ENCODE measurements around the gene GFOD1. TPM values are rescaled to one million over a fixed set of nuclear protein-coding genes. Genes with fewer than 3 reads are reported as not detected.
"Not testable (repeated sequence)": the region's sequence is repeated elsewhere in the genome, so short reads cannot be mapped to it uniquely, and the experiment has no call there.

The GFOD1 gene
- total RNA-seq, 1 donor from 2014 or later = 33.7 TPM

DNA sequence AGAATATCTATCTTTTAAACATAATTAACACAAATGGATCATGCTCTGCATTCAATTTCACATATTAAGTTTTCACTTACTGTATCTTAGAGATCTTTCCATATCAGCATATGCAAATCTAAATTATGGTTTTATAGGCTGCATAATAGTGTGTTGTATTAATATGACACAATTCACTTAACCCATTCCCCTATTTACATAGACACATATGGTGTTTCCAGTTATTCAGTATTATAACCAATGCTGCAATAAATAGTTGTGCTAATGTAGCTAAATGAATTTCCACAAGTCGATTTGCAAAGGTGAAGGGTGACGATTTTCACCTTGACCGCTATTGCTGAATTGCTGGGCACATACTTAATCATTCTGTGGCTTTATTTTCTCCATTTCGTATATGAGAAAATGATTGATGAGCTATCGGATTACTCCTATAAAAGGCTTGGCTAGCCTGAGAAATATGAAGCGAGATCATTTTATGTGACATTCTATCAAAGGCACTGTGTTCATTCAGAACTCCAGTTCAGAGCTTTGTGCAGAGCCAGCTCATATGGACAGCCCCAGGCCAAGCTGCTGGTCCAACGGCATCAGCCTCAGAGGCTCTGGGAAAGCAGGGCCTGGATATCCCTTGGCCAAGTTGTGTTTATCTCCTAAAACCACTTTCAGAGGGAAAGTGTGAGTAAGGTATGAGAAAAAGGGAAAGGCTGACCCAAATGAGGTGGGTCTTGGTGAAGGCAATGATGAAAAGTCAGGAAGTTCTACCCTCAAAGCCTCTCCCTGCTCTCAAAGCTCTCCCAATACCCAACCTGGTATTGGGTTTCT is 50.8 kb downstream of the GFOD1 start:
- DNase-seq (no peak), ATAC-seq (no peak)
- no peaks in the 10 kb centered on the region for H3K9me3 ChIP-seq
- intact Hi-C loops (cut with DNase I) = no loop called here
- TF ChIP-seq, protein P1, sequence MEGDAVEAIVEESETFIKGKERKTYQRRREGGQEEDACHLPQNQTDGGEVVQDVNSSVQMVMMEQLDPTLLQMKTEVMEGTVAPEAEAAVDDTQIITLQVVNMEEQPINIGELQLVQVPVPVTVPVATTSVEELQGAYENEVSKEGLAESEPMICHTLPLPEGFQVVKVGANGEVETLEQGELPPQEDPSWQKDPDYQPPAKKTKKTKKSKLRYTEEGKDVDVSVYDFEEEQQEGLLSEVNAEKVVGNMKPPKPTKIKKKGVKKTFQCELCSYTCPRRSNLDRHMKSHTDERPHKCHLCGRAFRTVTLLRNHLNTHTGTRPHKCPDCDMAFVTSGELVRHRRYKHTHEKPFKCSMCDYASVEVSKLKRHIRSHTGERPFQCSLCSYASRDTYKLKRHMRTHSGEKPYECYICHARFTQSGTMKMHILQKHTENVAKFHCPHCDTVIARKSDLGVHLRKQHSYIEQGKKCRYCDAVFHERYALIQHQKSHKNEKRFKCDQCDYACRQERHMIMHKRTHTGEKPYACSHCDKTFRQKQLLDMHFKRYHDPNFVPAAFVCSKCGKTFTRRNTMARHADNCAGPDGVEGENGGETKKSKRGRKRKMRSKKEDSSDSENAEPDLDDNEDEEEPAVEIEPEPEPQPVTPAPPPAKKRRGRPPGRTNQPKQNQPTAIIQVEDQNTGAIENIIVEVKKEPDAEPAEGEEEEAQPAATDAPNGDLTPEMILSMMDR (IDR thresholded peaks at IDR 0.05) = no peak
- H3K27ac ChIP-seq = no peak overlapping the region
- no peaks in the 10 kb centered on the region for H3K36me3 ChIP-seq
- H3K4me1 ChIP-seq = peaks cover 17% of the 10 kb centered on the region
- H3K4me3 ChIP-seq = no peak overlapping the region
- no peaks in the 10 kb centered on the region for H3K27me3 ChIP-seq

DNA sequence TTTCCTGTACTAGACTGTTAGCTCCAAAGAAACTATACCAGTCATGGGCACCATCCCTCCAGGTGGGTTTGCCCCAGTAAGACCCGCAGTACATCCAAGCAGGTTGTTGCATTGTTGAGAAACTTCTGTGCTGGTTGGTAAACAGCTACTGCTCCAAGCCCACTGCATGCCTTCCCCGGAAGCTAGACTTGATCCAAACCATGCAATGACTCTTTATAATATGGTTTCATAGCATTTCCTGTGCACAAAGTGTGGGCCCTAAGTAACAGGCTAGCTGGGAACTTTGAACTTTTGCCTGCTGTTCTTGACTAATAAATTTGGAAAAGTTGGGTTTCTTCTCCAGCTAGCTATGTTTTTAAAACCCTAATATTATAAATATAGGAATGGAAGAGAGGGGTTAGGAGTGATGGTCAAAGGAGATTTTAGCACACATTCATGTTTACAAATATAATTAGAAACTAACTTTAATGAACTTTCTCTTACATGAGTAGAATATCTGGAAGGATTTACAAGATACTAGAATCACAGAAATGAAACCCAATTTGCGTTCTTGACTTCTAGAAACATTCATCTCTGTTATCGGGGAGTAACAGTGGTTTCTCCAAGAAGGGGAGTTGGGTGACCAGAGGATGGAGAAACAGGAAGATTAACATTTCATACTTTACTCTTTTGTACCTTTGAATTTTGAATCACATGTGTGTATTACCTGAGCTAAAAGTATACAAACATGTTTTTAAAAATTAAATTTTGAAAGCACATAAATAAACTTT is 51.7 kb downstream of the GFOD1 start:
- Histone ChIP-seq H3K4me3 (no peak overlapping the region), H3K4me1 (peaks cover 9% of the 10 kb centered on the region), H3K27ac (no peak overlapping the region), H3K27me3 (no peaks in the 10 kb centered on the region), H3K9me3 (no peaks in the 10 kb centered on the region), H3K36me3 (no peaks in the 10 kb centered on the region)
- intact Hi-C loops (cut with DNase I) = no loop called here
- TF ChIP-seq, protein P1 (IDR thresholded peaks at IDR 0.05) = no peak
- ATAC-seq (no peak), DNase-seq (no peak)

DNA sequence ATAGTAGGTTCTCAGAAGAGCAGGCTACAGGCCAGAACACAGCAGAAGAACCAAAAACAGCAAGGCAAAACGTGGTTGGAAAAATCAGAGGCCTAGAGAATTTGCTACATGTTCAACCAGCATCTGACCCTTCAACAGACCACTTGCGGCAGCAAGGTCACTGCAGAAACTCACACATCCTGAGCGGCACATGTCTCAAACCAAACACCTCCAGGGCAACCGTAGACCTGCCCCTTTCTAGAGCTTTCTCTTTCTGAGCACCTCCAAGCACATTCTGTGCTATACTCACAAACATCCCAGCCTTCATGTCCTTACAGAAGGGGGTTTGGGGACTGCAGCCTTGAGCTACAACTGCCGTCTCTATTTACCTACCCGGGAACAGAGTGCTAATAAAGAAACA is 52.6 kb downstream of the GFOD1 start:
- DNase-seq (no peak), ATAC-seq (no peak)
- Histone ChIP-seq H3K36me3 (no peaks in the 10 kb centered on the region), H3K4me1 (peaks cover 8% of the 10 kb centered on the region), H3K27me3 (no peaks in the 10 kb centered on the region), H3K27ac (no peak overlapping the region), H3K9me3 (no peaks in the 10 kb centered on the region), H3K4me3 (no peak overlapping the region)
- intact Hi-C loops (cut with DNase I) = no loop called here
- TF ChIP-seq, protein P1 (IDR thresholded peaks at IDR 0.05) = no peak

DNA sequence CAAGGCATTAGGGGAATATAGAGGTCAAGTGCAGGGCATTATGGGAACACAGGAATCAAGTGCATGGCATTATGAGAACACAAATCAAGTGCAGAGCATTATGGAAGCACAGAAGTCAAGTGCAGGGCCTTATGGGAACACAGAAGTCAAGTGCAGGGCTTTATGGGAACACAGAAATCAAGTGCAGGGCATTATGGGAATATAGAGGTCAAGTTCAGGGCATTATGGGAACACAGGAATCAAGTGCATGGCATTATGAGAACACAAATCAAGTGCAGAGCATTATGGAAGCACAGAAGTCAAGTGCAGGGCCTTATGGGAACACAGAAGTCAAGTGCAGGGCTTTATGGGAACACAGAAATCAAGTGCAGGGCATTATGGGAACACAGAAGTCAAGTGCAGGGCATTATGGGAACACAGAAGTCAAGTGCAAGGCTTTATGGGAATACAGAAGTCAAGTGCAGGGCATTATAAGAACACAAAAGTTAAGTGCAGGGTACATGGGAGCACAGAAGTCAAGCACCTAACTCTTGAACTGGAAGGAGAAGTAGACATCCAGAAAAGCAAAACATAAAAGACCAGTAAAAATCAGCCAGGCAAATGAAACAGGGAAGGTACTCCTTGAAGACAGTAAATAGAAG is 53.1 kb downstream of the GFOD1 start:
- H3K9me3 ChIP-seq; H3K4me1 ChIP-seq; H3K36me3 ChIP-seq; intact Hi-C loops (cut with DNase I); ATAC-seq; H3K4me3 ChIP-seq; H3K27me3 ChIP-seq; H3K27ac ChIP-seq; DNase-seq: not testable (repeated sequence)

DNA sequence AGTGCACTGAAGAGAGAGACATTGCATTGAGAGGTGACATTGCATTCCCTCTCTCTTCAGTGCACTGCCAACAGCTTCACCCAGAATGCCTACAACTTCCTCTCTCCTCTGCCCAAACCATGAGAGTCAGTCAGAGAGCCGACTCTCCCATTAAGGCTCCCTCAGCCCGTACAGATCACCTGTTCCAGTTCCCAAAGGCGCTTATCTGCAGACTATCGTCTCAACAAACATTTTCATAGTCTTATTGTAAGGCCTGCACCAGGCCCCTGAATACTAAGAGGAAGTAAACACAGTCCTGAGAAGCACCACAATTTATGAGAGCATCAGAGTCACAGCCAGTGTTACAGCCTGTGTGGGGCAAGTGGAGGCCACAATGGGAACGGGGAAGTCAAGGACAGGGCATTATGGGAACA is 53.7 kb downstream of the GFOD1 start:
- no peak overlapping the region for H3K27ac ChIP-seq
- H3K27me3 ChIP-seq = no peaks in the 10 kb centered on the region
- H3K9me3 ChIP-seq = no peaks in the 10 kb centered on the region
- no peaks in the 10 kb centered on the region for H3K36me3 ChIP-seq
- ATAC-seq (peak; percentile 73), DNase-seq (no peak)
- TF ChIP-seq, protein P1 (IDR thresholded peaks at IDR 0.05) = no peak
- peaks cover 15% of the 10 kb centered on the region for H3K4me1 ChIP-seq
- no peak overlapping the region for H3K4me3 ChIP-seq
- intact Hi-C loops (cut with DNase I) = no loop called here

All from upper lobe of right lung (tissue), 1 donor.